Keratinocyte (primary cell): ENCODE results near the gene DTNBP1. TPM values are rescaled to one million over a fixed set of nuclear protein-coding genes. Genes with fewer than 3 reads are reported as not detected.

ENCODE experiments used
- DNase-seq: peaks from one replicate; pipeline ENCODE4 v3.0.0-alpha.2; 2011; ENCODE audit warnings: low read depth, missing footprints, low spot score
- FAIRE-seq: peaks from 2 replicates; lab custom pipeline; 2011; peaks lifted over from hg19 to GRCh38; lab: Jason Lieb, UNC
- H2AFZ ChIP-seq: 2 replicates; pipeline ENCODE4 v1.6.0; 2012; ENCODE audit warnings: low read length, control low read depth, inconsistent platforms; ENCODE audit not compliant: control insufficient read depth
- H3K27ac ChIP-seq: 2 replicates; pipeline ENCODE4 v1.5.1; 2011; ENCODE audit warnings: low read length; ENCODE audit not compliant: control insufficient read depth, insufficient read depth
- H3K27me3 ChIP-seq: 3 replicates; pipeline ENCODE4 v1.6.0; 2011; ENCODE audit warnings: low read length; ENCODE audit not compliant: control insufficient read depth, insufficient read depth; ENCODE audit errors: extremely low read depth
- H3K36me3 ChIP-seq, 2 experiments: 2 replicates in 1 of 2; 3 replicates in 1 of 2; pipeline ENCODE4 v1.5.1; 2011; ENCODE audit warnings: low read length in 2 of 2, mild to moderate bottlenecking in 1 of 2; ENCODE audit not compliant: control insufficient read depth in 2 of 2, insufficient read depth in 2 of 2; ENCODE audit errors: extremely low read depth in 1 of 2
- H3K4me1 ChIP-seq: 3 replicates; pipeline ENCODE4 v1.5.1; 2011; ENCODE audit warnings: low read length; ENCODE audit not compliant: control insufficient read depth, insufficient read depth; ENCODE audit errors: extremely low read depth
- H3K4me2 ChIP-seq: 3 replicates; pipeline ENCODE4 v1.6.0; 2011; ENCODE audit warnings: low read depth, low read length; ENCODE audit not compliant: control insufficient read depth, insufficient read depth; ENCODE audit errors: extremely low read depth
- H3K4me3 ChIP-seq, 3 experiments: fragments of 200-600 bp in 1 of 3; sonication (generic) in 1 of 3; 2 replicates in 2 of 3; 3 replicates in 1 of 3; pipeline ENCODE4 v1.5.1; 2011 to 2016; ENCODE audit warnings: low read length in 3 of 3, mild to moderate bottlenecking in 3 of 3, control low read depth in 2 of 3, inconsistent platforms in 1 of 3, low read depth in 1 of 3, mixed read lengths in 1 of 3, mixed run types in 1 of 3, moderate library complexity in 1 of 3; ENCODE audit not compliant: control insufficient read depth in 2 of 3, insufficient read depth in 2 of 3; ENCODE audit errors: extremely low read depth in 1 of 3
- H3K79me2 ChIP-seq: 2 replicates; pipeline ENCODE4 v1.6.0; 2012; ENCODE audit warnings: low read length; ENCODE audit not compliant: control insufficient read depth, insufficient read depth
- H3K9ac ChIP-seq: 3 replicates; pipeline ENCODE4 v1.6.0; 2011; ENCODE audit warnings: low read length; ENCODE audit not compliant: control insufficient read depth, insufficient read depth; ENCODE audit errors: extremely low read depth
- H3K9me1 ChIP-seq: 3 replicates; pipeline ENCODE4 v1.6.0; 2011; ENCODE audit warnings: low read length; ENCODE audit not compliant: control insufficient read depth, insufficient read depth; ENCODE audit errors: extremely low read depth
- H3K9me3 ChIP-seq: 2 replicates; pipeline ENCODE4 v1.5.1; 2012; ENCODE audit warnings: low read depth, low read length; ENCODE audit not compliant: control insufficient read depth
- H4K20me1 ChIP-seq: 3 replicates; pipeline ENCODE4 v1.6.0; 2011; ENCODE audit warnings: low read length; ENCODE audit not compliant: control insufficient read depth, insufficient read depth; ENCODE audit errors: extremely low read depth
- CTCF ChIP-seq, 3 experiments: IDR thresholded peaks in 1 of 3; conservative IDR thresholded peaks in 1 of 3; optimal IDR thresholded peaks in 1 of 3; 2 replicates in 2 of 3; 3 replicates in 1 of 3; pipeline versions ENCODE3 to v1.5.1; 2011; ENCODE audit warnings: low read length in 3 of 3, mild to moderate bottlenecking in 3 of 3, moderate library complexity in 2 of 3, control low read depth in 1 of 3, inconsistent platforms in 1 of 3; ENCODE audit not compliant: insufficient read depth in 2 of 3; ENCODE audit errors: extremely low read depth in 1 of 3
- EZH2 ChIP-seq: IDR thresholded peaks from one replicate; pipeline ENCODE4 v1.6.1; 2012; ENCODE audit warnings: inconsistent platforms, mild to moderate bottlenecking, low read length, moderate library complexity
- dilution Hi-C: fragments of 300-500 bp; cut with MboI; formaldehyde crosslinking; loops from one replicate; pipeline ENCODE4 v1.7.0; 2020; ENCODE audit warnings: low sequenced_read_pairs; ENCODE audit not compliant: extremely low pct_ligation_motif_present
- polyA plus RNA-seq, 5 experiments: library from polyadenylated mRNA; depleted of rRNA in 3 of 5; stranded (reverse) in 3 of 5; stranded (forward) in 1 of 5; unstranded in 1 of 5; fragments of >200 nt; gene quantifications; 1 replicate in 1 of 5; 2 replicates in 3 of 5; 3 replicates in 1 of 5; pipeline versions ENCODE4 v1.2.1 to v1.2.3, GENCODE V29; 2011 to 2012; ENCODE audit warnings: missing spikeins in 2 of 5, low read depth in 1 of 5, low replicate concordance in 1 of 5

DTNBP1 gene
- polyA plus RNA-seq, 1 donor (not counting 4 experiments of a cell fraction or from before 2014, with no cell fraction given), result 11.5 TPM

GRCh38 chr6:15512721-15513120 is 150.1 kb downstream of the DTNBP1 start:
- H3K4me1 ChIP-seq, result no peaks in the 10 kb centered on the region
- no peaks in the 10 kb centered on the region for H3K9me3 ChIP-seq
- no peak for DNase-seq
- H3K36me3 ChIP-seq, result peaks cover 35 to 52% of the 10 kb centered on the region in 2 experiments
- no peaks in the 10 kb centered on the region for H4K20me1 ChIP-seq
- H3K4me2 ChIP-seq, result no peak overlapping the region
- H3K27me3 ChIP-seq, result no peaks in the 10 kb centered on the region
- TF ChIP-seq EZH2, result no peak
- TF ChIP-seq CTCF (optimal IDR thresholded peaks at IDR 0.05 in 1 of 3, IDR thresholded peaks at IDR 0.05 in 1 of 3, conservative IDR thresholded peaks at IDR 0.05 in 1 of 3; ENCODE audit: extremely low read depth in 1 of 3, insufficient read depth in 2 of 3, low read length in 3 of 3), result no peak
- H2AFZ ChIP-seq, result no peak overlapping the region
- no peak overlapping the region for H3K27ac ChIP-seq
- no peak for FAIRE-seq
- H3K79me2 ChIP-seq, result no peaks in the 10 kb centered on the region
- dilution Hi-C loops, result no loop called here
- no peak overlapping the region for H3K9ac ChIP-seq
- no peak overlapping the region for H3K4me3 ChIP-seq
- H3K9me1 ChIP-seq, result no peaks in the 10 kb centered on the region

GRCh38 chr6:15512126-15512525 is 150.7 kb downstream of the DTNBP1 start:
- Histone ChIP-seq H3K4me3 (no peak overlapping the region), H3K9me3 (no peaks in the 10 kb centered on the region), H3K9ac (no peak overlapping the region), H3K36me3 (peaks cover 35 to 50% of the 10 kb centered on the region in 2 experiments), H3K9me1 (no peaks in the 10 kb centered on the region), H2AFZ (no peak overlapping the region), H3K27me3 (no peaks in the 10 kb centered on the region), H4K20me1 (peaks cover 2% of the 10 kb centered on the region), H3K4me2 (no peak overlapping the region), H3K4me1 (no peaks in the 10 kb centered on the region), H3K27ac (no peak overlapping the region), H3K79me2 (no peaks in the 10 kb centered on the region)
- dilution Hi-C loops, result no loop called here
- no peak for DNase-seq
- FAIRE-seq, result no peak
- no peak for TF ChIP-seq EZH2
- TF ChIP-seq CTCF (optimal IDR thresholded peaks at IDR 0.05 in 1 of 3, IDR thresholded peaks at IDR 0.05 in 1 of 3, conservative IDR thresholded peaks at IDR 0.05 in 1 of 3; ENCODE audit: extremely low read depth in 1 of 3, insufficient read depth in 2 of 3, low read length in 3 of 3), result no peak
